DMS79 treated with DMSO at 0.1 percent for 48 hours (cell line): ENCODE measurements around the gene AHRR.
"Not testable (repeated sequence)": the region's sequence is repeated elsewhere in the genome, so short reads cannot be mapped to it uniquely, and the experiment has no call there.

ENCODE experiments used
- DNase-seq: peaks from one replicate; lab custom pipeline; 2025; lab: John Stamatoyannopoulos, UW

AHRR gene

DNA sequence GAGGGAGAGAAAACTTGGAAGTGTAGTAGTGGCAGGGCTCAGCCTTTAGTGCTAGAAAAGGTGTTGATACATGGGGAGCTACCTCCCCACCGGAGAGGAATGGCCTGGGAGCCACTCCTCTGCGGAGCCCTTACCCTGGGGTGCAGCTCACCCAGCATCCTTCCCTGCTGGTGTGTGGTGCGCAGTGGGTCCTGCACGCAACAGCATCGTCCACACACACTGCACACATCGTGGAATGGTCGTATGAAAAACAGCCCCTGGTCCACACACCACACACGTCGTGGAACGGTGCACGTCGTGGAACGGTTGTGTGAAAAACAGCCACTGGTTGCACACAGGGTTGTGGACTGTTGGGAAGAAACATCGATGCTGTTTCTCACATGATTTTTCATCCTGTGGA lies 16.1 kb upstream of the AHRR start:
- DNase-seq: no peak

DNA sequence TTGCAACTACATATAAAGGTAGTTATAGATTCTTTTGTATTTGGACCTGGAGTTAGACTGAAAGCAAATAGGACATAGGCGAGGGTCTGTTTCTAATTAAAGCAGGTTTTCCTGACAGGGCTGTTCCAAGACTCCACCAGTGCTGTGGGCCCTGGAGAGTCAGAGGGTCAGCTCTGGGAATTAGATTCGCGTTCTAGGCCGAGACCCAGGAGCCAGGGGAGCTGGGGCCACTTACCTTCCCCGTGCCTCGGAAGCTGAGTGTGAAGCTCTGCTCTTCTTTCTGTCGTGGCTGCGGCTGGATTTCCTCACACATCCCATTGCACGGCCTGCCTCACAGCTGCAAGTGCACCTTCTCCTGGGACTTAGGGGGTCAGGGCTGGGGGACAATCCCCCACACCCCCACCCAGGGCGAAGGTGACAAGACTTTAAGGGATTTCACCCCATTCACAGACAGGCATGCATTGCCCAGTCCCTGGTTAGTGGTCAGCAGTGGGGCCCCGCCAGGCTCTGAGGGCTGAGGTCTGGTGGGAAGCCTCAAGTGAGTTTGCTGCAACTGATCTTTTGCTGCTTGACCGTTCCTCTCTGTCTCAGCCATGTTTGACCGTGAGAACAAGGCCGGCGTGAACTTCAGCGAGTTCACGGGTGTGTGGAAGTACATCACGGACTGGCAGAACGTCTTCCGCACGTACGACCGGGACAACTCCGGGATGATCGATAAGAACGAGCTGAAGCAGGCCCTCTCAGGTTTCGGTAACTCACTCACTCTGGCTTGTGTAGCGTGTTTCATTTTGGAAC lies 15.3 kb upstream of the AHRR start:
- no peak for DNase-seq

DNA sequence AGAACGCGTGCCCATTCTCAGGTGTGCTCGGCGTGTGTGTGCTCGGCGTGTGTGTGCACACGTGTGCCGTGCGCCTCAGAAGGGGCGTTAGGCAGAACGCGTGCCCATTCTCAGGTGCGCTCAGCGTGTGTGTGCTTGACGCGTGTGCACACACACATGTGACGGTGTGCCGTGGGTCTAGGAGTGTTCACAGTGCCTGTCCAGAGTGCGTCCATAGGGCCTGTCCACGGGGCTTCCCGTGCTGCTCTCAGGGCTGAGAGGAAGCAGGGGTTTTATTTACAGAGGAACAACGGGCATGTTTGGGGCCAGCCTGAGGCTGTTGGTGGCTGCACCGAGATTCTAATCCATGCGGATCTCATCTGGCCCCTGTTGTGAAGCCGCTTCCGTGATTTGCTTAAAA lies 14.2 kb upstream of the AHRR start:
- DNase-seq: no peak

DNA sequence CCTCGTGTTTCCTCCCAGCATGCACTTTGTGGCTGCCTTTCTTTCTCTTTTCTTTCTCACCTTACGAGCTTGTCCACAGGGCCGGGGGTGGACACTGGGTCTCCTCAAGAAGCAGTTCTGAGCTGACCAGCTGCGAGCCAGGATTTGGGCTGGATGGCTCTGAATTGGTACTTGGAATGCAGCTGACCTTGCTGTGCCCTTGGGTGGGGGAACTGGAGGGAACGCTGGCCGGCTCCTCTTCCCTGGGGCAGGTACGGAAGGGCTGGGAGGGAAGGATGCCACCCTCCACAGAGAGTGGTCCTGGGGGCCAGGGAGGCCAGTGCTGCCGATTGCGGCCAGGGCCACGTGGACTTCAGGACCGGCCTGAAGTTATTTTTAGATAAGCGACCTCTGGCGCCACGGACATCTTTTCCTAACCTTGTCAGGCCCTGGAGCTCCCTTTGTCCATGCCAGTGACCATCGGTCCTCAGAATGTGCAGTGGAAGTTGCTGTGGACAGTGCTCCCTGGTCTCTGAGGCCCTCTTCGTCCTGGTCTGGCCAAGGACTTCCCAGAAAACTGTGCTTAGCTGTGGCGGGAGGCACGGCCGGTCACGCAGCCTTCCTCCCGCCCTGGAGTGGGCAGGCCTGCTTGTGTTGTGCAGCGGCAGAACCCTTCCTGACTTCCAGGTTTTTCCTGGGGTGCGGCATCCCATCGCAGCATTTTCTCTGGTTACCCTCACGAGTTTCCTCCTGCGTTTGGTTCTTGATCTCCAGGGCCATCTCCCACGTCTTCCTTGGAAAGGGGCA lies 13.5 kb upstream of the AHRR start:
- no peak for DNase-seq

DNA sequence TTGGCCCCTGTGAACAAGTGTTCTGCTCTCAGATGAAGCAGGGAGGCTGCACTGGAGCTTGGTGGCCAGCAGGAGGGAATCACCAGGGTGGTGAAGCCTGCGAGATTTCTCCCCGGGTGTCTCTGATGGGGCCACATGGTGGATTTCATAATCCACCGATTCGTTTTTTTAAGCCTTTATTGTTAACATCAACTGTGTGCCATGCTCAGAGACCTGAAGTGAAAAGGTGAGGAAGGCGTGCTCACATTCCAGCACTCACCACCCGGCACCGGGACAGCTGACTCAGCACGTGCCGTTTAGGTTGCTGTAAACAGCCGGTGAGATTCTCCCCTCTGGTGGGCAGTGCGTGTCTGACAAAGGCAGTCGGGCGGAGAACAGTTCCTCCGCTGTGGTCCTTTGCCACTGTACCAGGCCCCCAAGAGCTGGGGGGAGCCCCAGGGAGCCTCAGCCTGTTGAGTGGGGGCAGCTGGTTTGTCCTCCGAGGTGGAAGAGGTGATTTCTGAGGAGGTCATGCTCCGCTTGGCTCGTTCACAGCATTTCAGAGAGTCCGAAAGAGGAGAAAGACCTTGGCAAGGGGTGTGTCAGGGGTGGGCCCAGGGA lies 12.7 kb upstream of the AHRR start:
- peak; percentile 24 for DNase-seq

DNA sequence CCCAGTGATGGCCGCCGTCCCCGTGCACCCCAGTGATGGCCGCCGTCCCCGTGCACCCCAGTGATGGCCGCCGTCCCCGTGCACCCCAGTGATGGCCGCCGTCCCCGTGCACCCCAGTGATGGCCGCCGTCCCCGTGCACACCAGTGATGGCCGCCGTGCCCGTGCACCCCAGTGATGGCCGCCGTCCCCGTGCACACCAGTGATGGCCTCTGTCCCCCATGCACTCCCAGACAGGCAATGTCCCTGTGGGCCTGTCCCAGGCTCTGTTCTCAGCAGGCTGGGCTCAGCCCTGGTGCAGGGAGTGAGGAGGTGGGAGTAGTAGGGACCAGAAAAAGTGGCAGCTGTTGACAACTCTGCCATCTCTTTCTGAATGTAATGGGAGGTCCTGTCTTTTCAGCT lies 11.7 kb upstream of the AHRR start:
- DNase-seq: not testable (repeated sequence)

DNA sequence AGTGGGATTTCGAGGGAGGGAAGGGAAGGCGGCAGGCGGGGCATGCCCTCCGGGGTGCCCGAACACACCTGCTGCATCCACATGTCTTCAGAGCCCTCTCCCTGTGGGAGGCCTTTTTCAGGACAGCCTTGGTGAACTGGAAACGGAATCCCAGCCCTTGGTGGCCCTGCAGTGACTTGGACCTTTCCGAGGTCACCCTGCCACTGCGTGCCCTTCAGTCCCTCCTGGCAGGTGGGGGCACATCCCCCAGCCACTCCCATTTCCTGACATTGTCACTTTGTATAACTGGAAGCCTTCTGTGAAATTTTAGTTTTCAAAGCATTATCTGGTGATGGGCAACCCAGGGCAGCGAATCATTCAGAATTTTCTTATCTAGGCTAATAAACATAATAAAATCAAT lies 11.0 kb upstream of the AHRR start:
- DNase-seq: no peak

DNA sequence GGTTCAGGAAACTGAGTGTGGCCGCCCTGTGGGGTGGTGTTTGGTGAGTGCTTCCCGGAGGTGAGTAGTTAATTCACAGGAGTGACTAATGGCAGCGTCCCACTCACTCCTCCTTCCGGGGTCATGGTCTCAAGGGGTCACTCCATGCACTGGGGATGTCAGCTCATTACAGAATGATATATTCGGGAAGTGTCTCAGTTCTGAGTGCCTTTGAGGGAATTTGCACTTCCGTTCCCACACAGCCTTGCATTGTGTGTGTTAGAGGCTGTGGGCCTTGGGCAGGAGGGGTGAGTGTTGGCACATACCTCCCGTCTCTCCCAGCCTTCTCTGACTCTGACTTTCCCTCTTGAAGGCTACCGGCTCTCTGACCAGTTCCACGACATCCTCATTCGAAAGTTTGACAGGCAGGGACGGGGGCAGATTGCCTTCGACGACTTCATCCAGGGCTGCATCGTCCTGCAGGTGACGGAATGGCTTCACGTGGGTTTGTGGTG lies 10.5 kb upstream of the AHRR start:
- DNase-seq: no peak

DNA sequence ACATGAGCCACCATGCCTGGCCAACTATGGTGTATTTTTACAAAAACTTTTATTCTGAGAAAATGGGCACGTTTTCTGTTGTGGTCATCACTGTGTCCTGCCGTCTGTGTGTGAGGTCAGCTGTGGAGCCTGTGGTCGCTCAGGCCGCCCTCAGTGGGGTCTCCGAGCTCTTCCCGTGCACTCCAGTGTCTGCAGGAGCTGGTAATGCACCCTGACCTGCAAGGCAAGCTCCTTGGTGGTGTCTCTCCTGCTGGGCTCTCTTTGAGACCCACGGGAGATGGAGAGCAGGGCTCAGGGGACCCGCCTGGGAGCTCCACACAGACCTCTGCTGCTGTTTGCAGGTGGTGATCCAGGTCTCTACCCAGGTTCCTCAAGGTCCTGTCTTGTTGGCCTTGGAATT lies 9.6 kb upstream of the AHRR start:
- no peak for DNase-seq

DNA sequence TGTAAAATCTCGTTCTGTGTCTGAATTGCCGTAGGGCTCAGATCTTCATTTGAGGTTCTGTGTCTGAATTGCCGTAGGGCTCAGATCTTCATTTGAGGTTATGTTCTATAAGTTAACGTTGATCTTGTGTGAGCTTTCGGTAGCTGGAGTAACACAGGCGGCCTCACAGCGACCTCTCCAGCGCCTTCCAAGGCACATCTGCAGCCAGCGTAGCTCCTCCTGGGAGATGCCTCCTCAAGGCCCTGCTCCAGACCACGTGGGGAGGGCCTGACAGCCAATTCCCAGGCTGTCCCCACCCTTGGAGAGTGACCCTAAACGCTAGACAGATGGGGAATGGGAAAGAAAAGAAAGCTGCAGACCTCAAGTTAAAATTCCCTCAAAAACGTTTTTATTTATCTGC lies 8.7 kb upstream of the AHRR start:
- no peak for DNase-seq

DNA sequence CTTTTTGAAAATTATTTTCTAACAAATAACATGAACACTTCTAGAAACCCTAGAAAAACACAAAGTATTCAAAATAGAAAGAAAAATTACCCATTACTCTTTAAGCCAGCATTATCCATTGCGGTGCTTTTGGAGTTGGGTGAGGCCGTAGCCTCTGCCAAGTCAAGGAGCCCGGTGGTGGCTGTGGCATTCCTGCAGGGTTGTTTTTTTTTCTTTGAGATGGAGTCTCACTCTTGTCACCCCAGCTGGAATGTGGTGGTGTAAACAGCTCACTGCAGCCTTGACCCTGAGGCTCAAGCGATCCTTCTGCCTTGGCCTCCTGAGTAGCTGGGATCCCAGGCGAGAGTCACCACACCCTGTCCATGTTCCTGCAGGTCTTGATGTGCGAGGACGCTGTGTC lies 8.2 kb upstream of the AHRR start:
- DNase-seq: no peak

DNA sequence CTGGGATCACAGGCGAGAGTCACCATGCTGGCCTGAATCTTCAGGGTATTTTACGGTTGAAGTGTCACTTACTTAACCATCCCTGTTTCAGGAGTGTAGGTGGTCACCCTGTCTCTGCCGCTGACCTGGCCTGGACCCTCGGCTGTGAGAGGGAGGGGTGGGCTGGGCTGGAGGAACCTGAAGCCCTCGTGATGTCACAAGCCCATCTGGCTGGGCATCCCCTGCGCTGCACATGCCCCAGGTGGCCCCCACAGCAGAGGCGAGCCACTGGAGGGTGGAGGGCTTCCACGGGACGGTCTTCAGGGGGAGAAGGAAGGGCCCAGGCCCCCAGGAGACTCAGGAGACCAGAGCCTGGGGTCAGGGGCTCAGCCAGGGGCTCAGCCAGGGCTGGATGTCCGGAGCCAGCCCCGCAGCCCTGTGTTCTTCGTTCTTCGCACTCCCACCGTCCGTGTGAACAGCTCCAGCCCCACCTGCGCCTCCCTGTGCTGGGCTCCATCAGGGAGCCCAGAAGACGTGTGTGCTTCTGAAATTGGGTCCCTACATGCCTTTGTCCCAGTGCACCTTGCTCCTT lies 7.6 kb upstream of the AHRR start:
- DNase-seq: no peak

DNA sequence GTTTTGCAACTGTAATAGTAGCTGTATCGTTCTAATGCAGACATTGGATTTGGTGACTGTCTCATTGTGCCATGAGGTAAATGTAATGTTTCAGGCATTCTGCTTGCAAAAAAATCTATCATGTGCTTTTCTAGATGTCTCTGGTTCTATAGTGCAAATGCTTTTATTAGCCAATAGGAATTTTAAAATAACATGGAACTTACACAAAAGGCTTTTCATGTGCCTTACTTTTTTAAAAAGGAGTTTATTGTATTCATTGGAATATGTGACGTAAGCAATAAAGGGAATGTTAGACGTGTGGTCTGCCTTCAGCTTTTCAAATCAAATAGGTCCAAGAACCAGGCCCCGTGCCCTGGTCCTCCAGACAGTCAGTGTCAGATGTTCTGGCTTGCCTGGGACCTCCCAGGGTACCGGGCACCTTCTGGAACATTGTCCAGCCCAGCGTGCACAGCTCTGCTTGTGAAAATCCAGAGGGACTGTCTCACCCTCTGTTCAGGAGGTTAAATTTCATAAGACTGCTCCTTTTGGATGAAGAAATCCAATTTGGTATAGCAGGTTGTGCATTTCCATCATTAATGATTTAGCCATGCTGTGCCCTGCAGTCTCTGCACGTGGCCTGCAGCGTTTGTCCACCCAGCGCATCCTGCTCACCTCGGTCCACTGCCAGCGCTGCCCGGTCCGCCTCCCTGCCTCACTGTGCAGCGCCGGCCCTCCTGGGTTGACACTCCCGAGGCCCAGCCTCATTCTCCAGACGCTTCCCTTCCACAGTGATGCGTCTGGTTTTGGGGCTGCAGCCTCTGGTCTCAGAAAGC lies 6.6 kb upstream of the AHRR start:
- DNase-seq: no peak

DNA sequence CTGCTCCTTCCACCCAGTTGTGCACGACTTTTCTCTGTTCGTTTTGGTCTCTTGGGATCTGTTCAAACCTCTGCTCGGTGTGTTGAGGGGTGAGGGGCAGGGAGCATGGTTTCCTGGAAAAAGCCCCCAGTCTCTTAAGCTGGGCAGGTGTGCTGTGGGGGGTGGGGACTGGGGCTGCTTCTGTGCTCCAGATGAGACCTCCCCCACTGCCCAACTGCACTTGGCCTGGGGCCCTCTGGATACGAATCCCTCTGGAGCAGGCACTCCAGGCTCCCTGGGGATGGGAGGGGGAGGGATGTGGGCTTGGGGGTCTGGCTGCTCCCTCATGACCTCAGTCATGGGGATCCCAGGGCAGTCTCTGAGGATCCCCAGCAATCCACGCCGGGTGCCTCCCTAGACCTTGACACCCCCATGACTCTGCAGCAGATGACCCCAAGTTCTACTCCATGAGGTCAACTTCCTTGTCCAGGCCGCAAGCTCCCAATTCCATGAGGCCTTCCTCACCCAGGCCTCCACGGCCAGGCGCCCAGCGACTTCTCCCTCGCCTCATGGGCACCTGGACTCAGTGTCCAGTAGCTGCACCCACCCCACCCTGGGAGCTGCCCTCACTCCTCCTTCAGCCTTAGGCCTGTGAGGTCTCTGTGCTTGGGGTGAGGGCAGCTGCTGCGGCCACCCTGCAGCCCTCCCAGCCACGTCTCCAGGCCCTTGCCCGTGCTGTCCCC lies 5.9 kb upstream of the AHRR start:
- no peak for DNase-seq

DNA sequence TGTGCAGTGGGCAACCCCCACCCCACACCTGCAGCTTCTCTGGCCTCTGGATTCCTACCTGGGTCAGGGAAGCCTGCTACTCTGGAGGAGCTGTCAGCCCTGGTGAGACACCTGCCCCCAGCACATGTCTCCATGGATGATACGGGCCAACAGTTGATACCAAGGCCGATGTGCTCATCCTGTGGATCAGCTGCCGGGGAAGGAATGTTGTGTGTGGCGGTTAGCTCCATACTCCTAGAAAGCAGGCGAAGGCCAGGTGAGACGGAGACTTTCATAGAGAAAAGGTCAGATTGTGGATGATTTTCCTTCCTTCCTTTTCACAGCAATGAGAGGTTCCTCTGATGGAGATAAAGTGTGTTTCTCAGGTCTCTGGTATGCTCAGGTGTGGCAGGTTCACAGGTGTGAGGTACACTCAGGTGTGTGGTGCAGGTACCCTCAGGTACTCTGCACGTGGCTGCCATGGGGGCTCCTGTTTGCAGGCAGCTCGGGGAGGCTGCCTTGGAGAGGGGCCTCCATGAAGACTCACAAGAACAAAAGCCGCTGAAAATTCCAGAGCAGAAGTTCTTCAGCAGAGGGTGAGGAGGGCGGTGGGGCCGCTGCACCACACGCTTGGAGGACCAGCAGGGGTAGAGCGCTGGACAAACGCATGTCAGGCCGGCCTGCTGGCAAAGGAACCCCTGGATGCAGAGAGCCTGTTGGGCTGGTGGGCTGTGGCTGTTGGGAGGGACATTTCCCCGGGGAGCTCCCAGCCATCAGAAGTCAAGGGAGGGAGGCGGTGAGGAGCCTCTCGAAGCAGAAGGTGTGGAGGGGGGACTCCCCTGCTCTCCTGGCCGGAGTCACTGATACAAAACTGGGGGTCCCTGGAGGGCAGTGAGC lies 5.1 kb upstream of the AHRR start:
- no peak for DNase-seq

DNA sequence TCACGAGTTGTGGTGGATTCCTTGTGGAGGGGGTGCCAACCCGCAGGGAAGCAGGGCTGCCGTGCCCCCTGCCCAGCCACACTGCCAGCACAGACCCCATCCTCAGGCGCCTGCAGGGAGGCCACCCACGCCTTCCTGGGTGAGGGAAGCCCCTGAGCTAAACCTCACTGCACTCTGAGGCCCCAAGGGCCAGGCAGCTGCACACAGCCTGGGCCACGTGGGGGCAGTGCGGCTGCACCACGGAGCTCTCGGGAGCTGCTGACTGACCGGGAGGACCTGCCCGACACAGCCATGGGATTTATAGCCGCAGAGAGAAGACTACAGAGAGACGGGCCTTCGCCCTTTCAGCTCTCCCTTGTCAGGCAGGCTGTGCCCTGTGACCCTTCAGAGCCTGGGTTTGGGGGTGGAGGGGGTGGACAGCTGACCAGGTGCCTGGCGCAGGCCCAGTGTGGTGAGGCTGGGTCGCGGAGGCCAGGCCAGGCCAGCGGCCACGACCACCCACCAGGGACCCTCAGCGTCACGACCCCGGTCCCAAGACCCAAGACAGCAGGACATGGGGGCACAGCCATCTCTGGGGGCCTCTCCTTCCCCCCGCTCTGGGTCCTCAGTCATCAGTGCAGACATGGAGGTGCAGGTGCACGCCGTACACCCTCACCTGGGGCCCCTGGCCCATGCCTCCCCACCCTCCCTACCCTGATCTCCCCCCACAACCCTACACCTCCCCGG lies 4.3 kb upstream of the AHRR start:
- no peak for DNase-seq

DNA sequence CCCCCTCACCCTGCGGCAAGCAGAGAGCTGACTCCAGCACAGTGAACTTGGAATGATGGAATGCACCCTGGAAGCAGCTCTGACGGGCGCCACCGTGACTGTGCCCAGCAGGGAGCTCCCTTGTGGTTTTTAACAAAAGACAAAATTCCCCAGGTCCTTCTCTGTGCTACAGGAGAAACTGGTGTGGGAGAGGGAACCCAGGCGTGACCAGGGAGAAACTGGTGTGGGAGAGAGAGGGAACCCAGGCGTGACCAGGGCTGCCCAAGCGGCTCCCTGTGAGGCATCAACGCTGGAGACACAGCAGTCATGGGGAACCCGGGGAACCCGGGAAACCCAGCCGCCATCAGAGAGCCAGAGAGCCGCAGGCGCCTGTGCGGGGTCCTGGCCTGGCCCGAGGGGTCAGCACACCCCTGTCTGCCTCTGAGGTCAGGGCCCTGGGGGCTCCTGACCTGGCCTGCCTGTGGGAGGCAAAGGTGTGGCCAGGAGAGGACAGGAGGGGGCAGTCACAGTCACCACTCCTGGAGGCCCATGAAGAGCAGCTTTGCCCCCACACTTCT lies 3.1 kb upstream of the AHRR start:
- peak; percentile 17 for DNase-seq

DNA sequence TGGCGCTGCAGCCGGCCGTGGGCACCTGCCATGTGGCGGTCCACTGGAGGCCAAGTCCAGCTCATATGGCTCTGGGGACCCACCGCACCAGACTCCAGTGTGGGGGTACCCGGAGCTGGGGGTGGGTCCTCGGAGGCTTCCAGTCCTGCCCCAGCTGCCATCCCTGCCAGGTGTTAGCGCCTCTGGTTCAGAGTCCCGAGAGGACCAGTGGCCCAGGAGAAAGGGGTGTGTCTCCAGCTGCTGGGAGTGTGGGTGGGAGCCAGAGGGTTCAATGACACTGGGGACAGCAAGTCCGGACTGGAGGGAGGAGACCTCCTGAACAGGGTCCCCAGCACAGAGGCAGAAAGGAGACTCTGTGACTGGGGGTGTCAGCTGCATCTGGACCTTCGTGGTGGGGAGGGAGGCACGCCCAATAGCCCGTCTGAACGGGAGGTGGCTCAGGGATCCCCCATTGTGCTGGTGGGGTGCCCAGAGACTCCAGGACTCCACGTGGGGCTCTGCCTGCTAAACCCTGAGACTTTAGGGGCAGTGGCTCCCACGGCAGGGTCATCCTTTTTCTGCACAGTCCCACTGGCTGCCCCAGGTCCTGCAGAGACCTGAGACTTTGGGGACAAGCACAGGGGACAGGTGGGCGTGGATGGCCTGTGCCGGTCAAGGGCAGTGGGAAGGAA lies 2.4 kb upstream of the AHRR start:
- no peak for DNase-seq
